Measurements from ENCODE around the gene STAP1.
"Not testable (repeated sequence)": the region's sequence is repeated elsewhere in the genome, so short reads cannot be mapped to it uniquely, and the experiment has no call there.

STAP1 gene

DNA sequence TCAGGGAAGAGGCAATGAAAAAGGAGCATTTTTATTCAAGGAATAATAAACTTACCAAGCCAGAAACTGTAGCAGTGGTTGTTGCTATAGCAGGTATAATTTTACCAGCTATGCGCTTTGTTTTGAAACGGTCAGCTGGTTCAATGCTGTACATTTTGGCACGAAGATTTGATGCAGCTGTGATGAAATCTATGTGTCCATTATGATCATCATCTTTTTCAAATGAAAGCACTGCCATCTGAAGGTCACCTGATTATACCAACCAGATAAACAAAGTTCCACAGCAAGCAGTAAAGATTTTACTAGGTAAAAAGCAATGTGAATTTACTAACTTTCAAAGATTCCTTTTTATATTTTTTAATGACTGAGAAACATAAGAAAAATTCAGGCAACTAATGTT, 66.4 kb downstream of the STAP1 start:
- DNase-seq (ENCODE audit: low read depth in 2 of 2): no peak

DNA sequence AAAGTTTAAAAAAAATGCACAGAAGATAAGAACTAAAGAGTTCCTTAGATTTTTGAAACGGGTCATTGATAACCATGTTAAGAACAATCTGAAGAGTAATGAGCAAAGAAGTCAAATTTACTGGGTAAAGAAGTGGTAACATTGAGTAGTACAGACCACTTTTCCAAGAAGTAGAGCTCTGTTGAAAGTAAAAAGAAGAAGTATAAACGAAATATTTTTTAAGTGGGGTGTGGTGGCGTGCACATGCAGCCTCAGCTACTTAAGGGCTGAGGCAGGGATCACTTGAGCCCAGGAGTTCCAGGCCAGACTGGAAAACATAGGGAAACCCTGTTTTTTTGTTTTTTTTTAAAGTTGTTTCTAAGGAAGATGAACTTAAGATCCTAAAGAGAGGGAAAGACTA, 74.0 kb downstream of the STAP1 start:
- DNase-seq (ENCODE audit: low read depth in 2 of 2): no peak

DNA sequence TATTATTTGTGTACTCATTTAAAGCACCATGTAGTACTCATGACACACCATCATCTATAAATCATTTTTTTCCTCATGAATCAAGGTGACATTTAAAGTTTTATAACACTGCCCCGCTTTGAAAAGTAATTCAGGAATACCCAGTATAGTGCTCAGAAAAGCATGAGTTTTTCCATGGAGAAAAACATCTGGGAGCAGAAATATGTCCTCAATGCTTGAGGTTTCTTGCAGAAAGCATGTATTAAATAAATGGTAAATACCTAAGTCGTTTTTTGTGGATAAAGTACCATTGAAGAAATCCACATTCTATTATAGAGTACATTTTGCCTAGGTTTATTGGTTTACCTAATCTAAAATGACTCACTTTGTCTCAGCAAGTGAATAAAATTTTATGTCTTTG, 76.2 kb downstream of the STAP1 start:
- DNase-seq (ENCODE audit: low read depth in 2 of 2): no peak

DNA sequence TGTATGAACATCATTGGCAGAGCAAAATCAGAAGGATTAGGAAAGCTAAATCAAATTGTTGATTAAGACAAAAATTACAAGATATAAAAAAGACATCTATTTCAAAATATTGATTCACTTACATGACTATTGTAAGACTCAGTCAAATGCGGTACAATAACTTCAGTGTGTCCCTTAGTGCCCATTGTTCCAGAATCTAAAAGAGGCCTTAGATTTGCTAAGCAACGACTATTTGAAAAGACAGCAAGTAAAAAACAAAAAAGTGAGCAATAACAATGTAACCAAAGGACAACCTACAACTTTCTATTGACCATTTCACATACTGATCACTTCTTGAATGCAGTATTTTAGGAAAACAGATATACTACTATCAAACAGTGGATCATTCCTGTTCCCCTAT, 76.8 kb downstream of the STAP1 start:
- DNase-seq (ENCODE audit: low read depth in 2 of 2): no peak

DNA sequence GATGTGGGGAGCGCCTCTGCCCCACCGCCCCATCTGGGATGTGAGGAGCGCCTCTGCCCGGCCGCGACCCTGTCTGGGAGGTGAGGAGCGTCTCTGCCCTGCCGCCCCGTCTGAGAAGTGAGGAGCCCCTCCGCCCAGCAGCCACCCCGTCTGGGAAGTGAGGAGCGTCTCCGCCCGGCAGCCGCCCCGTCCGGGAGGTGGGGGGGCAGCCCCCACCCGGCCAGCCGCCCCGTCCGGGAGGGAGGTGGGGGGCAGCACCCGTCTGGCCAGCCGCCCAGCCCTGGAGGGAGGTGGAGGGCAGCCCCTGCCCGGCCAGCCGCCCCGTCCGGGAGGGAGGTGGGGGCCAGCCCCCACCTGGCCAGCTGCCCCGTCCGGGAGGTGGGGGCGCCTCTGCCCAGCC, 78.5 kb downstream of the STAP1 start:
- not testable (repeated sequence) for DNase-seq (ENCODE audit: low read depth in 2 of 2)

DNA sequence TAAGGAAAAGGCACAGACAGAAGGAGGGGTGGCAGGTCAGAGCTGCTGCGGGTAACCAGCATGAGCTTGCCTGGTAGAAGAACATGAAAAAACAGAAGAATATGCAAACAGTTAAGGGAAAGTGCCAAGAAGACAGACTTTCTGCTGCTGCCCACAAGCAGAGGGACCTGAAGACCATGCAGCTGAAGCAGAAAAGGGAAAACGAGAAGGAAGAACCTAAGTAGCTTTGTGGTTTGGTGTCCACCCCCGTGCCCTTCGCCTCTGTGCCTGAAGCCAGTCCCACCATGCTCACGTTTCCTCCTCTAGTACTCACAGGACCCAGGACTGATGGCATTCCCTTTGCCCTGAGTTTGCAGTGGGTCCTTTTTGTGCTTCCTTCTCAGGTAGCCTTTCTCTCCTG, 79.6 kb downstream of the STAP1 start:
- DNase-seq (ENCODE audit: low read depth in 2 of 2): no peak

DNA sequence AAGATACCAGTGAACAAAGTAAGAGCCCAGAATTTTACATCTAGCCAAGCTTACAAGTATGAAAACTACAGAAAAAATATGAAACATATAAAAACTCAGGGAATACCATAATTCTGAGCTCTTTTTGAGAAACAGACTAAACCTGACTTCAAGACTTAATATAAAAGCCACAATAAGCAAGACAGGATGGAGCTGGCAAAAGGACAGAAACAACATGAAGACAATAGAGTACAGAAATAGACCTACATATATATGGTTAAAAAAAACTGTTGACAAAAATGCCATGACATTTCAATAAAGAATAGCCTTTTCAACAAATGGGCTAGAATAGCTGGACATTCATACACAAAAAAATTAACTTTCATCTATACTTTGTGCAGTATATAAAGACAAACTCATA, 93.0 kb downstream of the STAP1 start:
- no peak for DNase-seq (ENCODE audit: low read depth in 2 of 2)
